Breast epithelium (tissue), 4 donors: ENCODE results near the gene CDA. TPM values are rescaled to one million over a fixed set of nuclear protein-coding genes. Genes with fewer than 3 reads are reported as not detected.

Experiments used
- DNase-seq, 2 donors: peaks; one replicate each; pipeline ENCODE4 v3.0.0-alpha.2; 2019; ENCODE audit warnings: low spot score in 2 of 2
- H3K27ac ChIP-seq, 2 donors: fragments of 200-600 bp; sonication (generic) in 1 of 2; one replicate each; pipeline ENCODE4 v1.5.1; 2016 to 2019; ENCODE audit warnings: mild to moderate bottlenecking in 1 of 2
- H3K27me3 ChIP-seq, 2 donors: fragments of 200-600 bp; sonication (generic) in 1 of 2; one replicate each; pipeline versions ENCODE4 v1.5.1 to v1.6.0; 2017 to 2019; ENCODE audit warnings: control low read depth in 1 of 2, mild to moderate bottlenecking in 1 of 2
- H3K36me3 ChIP-seq: fragments of 200-600 bp; one replicate; pipeline ENCODE4 v1.5.1; 2019
- H3K4me1 ChIP-seq, 2 donors: fragments of 200-600 bp; sonication (generic); one replicate each; pipeline ENCODE4 v1.5.1; 2016 to 2019; ENCODE audit warnings: control low read depth in 1 of 2
- H3K4me3 ChIP-seq, 3 donors: fragments of 200-600 bp; sonication (generic); 1 replicate in 2 of 3; 2 replicates in 1 of 3; pipeline ENCODE4 v1.5.1; 2016 to 2019; ENCODE audit warnings: mild to moderate bottlenecking in 3 of 3, moderate library complexity in 2 of 3
- H3K9me3 ChIP-seq, 2 donors: fragments of 200-600 bp; sonication (generic) in 1 of 2; one replicate each; pipeline ENCODE4 v1.5.1; 2016 to 2019; ENCODE audit warnings: control low read depth in 1 of 2
- CTCF ChIP-seq, 3 donors: fragments of 450-650 bp; IDR thresholded peaks; one replicate each; pipeline ENCODE4 v1.5.1; 2016 to 2017; ENCODE audit warnings: antibody characterized with exemption in 3 of 3, mild to moderate bottlenecking in 3 of 3, moderate library complexity in 3 of 3
- POLR2A ChIP-seq: fragments of 450-650 bp; IDR thresholded peaks from one replicate; pipeline ENCODE4 v1.6.1; 2016; ENCODE audit warnings: antibody characterized with exemption, mild to moderate bottlenecking, moderate library complexity
- POLR2AphosphoS5 ChIP-seq, 3 donors: sonication (generic); formaldehyde crosslinking; IDR thresholded peaks; one replicate each; pipeline ENCODE4 v1.6.1; 2017; ENCODE audit warnings: antibody characterized with exemption in 3 of 3
- intact Hi-C: fragments of 100-400 bp; cut with DNase I; formaldehyde crosslinking; loops from one replicate; pipeline ENCODE4 v1.15.1; 2023; ENCODE audit warnings: low total_unique reads
- total RNA-seq, 3 donors: library from RNA; depleted of rRNA; stranded (reverse); fragments of >200 nt; gene quantifications; one replicate each; pipeline ENCODE4 v1.1.0, GENCODE V29; 2016

Gene CDA
- total RNA-seq, 3 donors from 2014 or later: 0.98 to 1.3 (median 1.0) TPM

GRCh38 chr1:20593756-20594155 is 4.9 kb downstream of the CDA start:
- H3K36me3 ChIP-seq: no peaks in the 10 kb centered on the region
- DNase-seq: no peak
- TF ChIP-seq POLR2A: no peak
- TF ChIP-seq CTCF (IDR thresholded peaks at IDR 0.05): no peak
- no peak for TF ChIP-seq POLR2AphosphoS5 (IDR thresholded peaks at IDR 0.05)
- H3K9me3 ChIP-seq: no peaks in the 10 kb centered on the region
- H3K27me3 ChIP-seq: peaks cover 0 to 21% of the 10 kb centered on the region in 2 donors
- no peak overlapping the region for H3K4me3 ChIP-seq
- no peak overlapping the region for H3K27ac ChIP-seq
- no peaks in the 10 kb centered on the region for H3K4me1 ChIP-seq
- intact Hi-C loops: no loop called here

DNA sequence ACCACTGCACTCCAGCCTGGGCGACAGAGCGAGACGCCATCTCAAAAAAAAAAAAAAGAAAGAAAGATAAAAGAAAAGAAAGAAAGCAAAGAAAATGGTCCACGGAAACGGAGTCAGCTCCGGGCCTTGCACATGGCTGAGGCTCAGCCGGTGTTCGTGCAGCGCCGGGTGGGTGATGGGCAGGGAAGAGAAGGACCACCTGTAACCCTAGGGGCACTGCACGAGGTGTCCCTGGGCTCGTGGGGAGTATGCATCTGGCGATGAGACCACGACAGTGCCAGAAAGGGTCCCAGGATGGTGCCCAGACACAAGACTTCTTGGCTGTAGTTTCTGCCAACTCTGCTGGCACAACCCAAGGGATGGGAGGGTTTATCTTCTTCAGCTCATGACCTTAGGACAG is 5.8 kb downstream of the CDA start:
- H3K27ac ChIP-seq: no peak overlapping the region
- intact Hi-C loops: no loop called here
- H3K27me3 ChIP-seq: peaks cover 0 to 12% of the 10 kb centered on the region in 2 donors
- no peak overlapping the region for H3K4me3 ChIP-seq
- no peaks in the 10 kb centered on the region for H3K4me1 ChIP-seq
- no peaks in the 10 kb centered on the region for H3K36me3 ChIP-seq
- no peak for DNase-seq
- no peaks in the 10 kb centered on the region for H3K9me3 ChIP-seq
- TF ChIP-seq POLR2A: no peak
- TF ChIP-seq POLR2AphosphoS5 (IDR thresholded peaks at IDR 0.05): no peak
- TF ChIP-seq CTCF (IDR thresholded peaks at IDR 0.05): no peak

DNA sequence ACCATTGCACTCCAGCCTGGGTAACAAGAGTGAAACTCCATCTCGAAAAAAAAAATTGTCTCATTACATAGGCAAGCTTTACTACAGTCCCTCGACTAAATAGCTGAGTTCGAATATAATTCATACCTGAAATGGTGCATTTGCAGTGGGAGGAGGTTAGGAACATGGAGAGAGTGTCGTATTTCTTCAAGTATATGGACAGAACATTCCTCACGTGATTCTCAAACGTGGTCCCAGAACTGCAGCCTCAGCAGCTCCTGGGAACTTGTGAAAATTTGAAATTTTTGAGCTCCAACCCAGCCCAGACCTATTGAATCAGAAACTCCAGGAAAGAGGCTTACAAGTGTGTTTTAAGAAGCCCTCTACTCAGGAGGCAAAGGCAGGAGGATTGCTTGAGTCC is 7.2 kb downstream of the CDA start:
- intact Hi-C loops: no loop called here
- no peak overlapping the region for H3K4me3 ChIP-seq
- no peaks in the 10 kb centered on the region for H3K27me3 ChIP-seq
- H3K4me1 ChIP-seq: no peaks in the 10 kb centered on the region
- no peak for TF ChIP-seq CTCF (IDR thresholded peaks at IDR 0.05)
- TF ChIP-seq POLR2A: no peak
- no peak for TF ChIP-seq POLR2AphosphoS5 (IDR thresholded peaks at IDR 0.05)
- no peak overlapping the region for H3K27ac ChIP-seq
- H3K9me3 ChIP-seq: no peaks in the 10 kb centered on the region
- no peak for DNase-seq
- no peaks in the 10 kb centered on the region for H3K36me3 ChIP-seq

- Histone ChIP-seq H3K4me1 (no peaks in the 10 kb centered on the region), H3K27me3 (no peaks in the 10 kb centered on the region), H3K9me3 (no peaks in the 10 kb centered on the region), H3K4me3 (no peak overlapping the region), H3K27ac (no peak overlapping the region), H3K36me3 (no peaks in the 10 kb centered on the region)
- intact Hi-C loops: no loop called here
- no peak for TF ChIP-seq POLR2A
- no peak for TF ChIP-seq CTCF (IDR thresholded peaks at IDR 0.05)
- TF ChIP-seq POLR2AphosphoS5 (IDR thresholded peaks at IDR 0.05): no peak
- DNase-seq: no peak
These were observed 8.8 kb downstream of the CDA start for GRCh38 chr1:20597650-20598049.

GRCh38 chr1:20600156-20600555 is 11.3 kb downstream of the CDA start:
- Histone ChIP-seq H3K9me3 (no peaks in the 10 kb centered on the region), H3K36me3 (no peaks in the 10 kb centered on the region), H3K4me1 (no peaks in the 10 kb centered on the region), H3K27me3 (no peaks in the 10 kb centered on the region), H3K27ac (no peak overlapping the region), H3K4me3 (no peak overlapping the region)
- DNase-seq: no peak
- no peak for TF ChIP-seq POLR2A
- TF ChIP-seq POLR2AphosphoS5 (IDR thresholded peaks at IDR 0.05): no peak
- TF ChIP-seq CTCF (IDR thresholded peaks at IDR 0.05): no peak
- intact Hi-C loops: no loop called here
